Measurements from ENCODE around the gene NHSL2. TPM values are rescaled to one million over a fixed set of nuclear protein-coding genes. Genes with fewer than 3 reads are reported as not detected.

NHSL2 gene
- total RNA-seq, 1 donor from 2014 or later, result 58.1 TPM

DNA sequence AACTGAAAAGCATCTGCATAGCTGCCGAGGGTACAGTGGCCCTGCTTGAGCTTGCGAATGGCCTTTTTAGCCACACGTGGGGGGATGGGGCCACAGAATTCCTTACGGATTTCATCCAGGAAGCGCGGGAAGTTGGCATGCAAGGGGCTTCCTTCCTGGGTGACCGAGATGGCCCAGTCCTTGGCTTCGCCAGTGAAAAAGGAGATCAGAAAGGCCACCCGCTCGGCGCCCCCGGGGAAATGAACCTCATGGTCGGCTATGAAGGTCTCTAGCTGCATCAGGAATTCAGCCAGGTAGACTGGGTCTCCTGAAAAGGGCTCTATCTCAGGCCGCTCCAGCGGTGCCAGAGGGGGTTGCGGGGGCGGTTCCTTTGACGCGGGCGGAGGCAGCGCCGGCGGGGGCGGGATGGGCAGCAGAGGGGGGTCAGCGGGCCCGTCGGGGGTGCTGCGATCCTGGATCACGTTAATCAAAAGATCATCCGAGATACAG is 220.2 kb downstream of the NHSL2 start:
- TF ChIP-seq CTCF (IDR thresholded peaks at IDR 0.05), result no peak

GRCh38 chrX:72131317-72132294 is 221.0 kb downstream of the NHSL2 start, which contains the start of gene RTL5:
Gene RTL5, minus strand, starts transcription at chrX:72131915.
- no peaks in the 10 kb centered on the region for H3K36me3 ChIP-seq
- no peaks in the 10 kb centered on the region for H3K4me1 ChIP-seq
- intact Hi-C loops (cut with DNase I), result loop anchor here (1.0 to 5.0 kb wide), 3 partner anchors 50 to 146 kb away; partner anchors contain the start of genes PIN4 and RPS4X
- no peaks in the 10 kb centered on the region for H3K27me3 ChIP-seq
- H3K9me3 ChIP-seq, result no peaks in the 10 kb centered on the region
- H3K4me3 ChIP-seq, result peak within 1 kb of the TSS; percentile 47 to 61
- peak within 1 kb of the TSS; percentile 44 to 76 for H3K27ac ChIP-seq
- DNase-seq (ENCODE audit: low spot score in 2 of 2), result peak; percentile 69 to 95
- peak in 1 of 3 experiments; percentile 9 for TF ChIP-seq CTCF (IDR thresholded peaks at IDR 0.05)

More for the DNA sequence above, 220.2 kb downstream of the NHSL2 start:
- no peaks in the 10 kb centered on the region for H3K27me3 ChIP-seq
- intact Hi-C loops (cut with DNase I), result loop anchor here (1.0 to 5.0 kb wide), 2 partner anchors 113 to 146 kb away; partner anchors contain the start of gene RPS4X
- no peaks in the 10 kb centered on the region for H3K36me3 ChIP-seq
- peak overlapping the region; percentile 44 to 76 for H3K27ac ChIP-seq
- H3K4me1 ChIP-seq, result peaks cover 4% of the 10 kb centered on the region in 2 donors
- DNase-seq (ENCODE audit: low spot score in 2 of 2), result no peak
- peak overlapping the region; percentile 47 to 61 for H3K4me3 ChIP-seq
- no peaks in the 10 kb centered on the region for H3K9me3 ChIP-seq

DNA sequence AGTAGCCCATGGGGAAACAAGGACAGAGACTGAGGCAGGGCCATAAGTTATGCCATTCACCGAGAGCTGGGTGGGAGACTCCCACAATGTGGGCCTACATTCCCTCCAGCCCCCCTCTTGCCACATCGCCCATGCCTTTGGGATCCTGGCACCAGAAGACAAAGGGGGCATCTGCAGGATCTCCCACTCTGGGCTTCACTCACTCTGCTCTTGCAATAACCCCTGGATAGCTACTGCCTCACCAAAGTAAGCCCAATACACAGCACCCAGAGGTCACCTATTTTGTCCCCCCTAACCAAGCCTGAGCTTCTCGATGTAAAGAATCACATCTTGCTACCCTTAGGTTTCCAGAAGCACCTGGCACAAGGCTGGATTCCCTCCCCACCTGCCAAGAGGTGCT is 221.8 kb downstream of the NHSL2 start:
- Histone ChIP-seq H3K9me3 (no peaks in the 10 kb centered on the region), H3K27ac (peak overlapping the region; percentile 44 to 76), H3K4me3 (peak overlapping the region; percentile 47 to 61), H3K27me3 (no peaks in the 10 kb centered on the region), H3K4me1 (no peaks in the 10 kb centered on the region), H3K36me3 (no peaks in the 10 kb centered on the region)
- no peak for TF ChIP-seq CTCF (IDR thresholded peaks at IDR 0.05)
- intact Hi-C loops (cut with DNase I), result loop anchor here (1.0 to 5.0 kb wide), 2 partner anchors 49 to 145 kb away; partner anchors contain the start of genes PIN4 and RPS4X
- no peak for DNase-seq (ENCODE audit: low spot score in 2 of 2)

GRCh38 chrX:72133851-72134546 is 223.4 kb downstream of the NHSL2 start:
- H3K4me3 ChIP-seq, result no peak overlapping the region
- no peak for DNase-seq (ENCODE audit: low spot score in 2 of 2)
- intact Hi-C loops (cut with DNase I), result loop anchor here (5.0 kb wide), 1 partner anchor 143 kb away; the partner anchor contains the start of gene RPS4X
- H3K27ac ChIP-seq, result no peak overlapping the region
- H3K4me1 ChIP-seq, result no peaks in the 10 kb centered on the region
- H3K9me3 ChIP-seq, result no peaks in the 10 kb centered on the region
- peaks cover 0 to 5% of the 10 kb centered on the region in 2 donors for H3K36me3 ChIP-seq
- no peaks in the 10 kb centered on the region for H3K27me3 ChIP-seq
- TF ChIP-seq CTCF (IDR thresholded peaks at IDR 0.05), result no peak

DNA sequence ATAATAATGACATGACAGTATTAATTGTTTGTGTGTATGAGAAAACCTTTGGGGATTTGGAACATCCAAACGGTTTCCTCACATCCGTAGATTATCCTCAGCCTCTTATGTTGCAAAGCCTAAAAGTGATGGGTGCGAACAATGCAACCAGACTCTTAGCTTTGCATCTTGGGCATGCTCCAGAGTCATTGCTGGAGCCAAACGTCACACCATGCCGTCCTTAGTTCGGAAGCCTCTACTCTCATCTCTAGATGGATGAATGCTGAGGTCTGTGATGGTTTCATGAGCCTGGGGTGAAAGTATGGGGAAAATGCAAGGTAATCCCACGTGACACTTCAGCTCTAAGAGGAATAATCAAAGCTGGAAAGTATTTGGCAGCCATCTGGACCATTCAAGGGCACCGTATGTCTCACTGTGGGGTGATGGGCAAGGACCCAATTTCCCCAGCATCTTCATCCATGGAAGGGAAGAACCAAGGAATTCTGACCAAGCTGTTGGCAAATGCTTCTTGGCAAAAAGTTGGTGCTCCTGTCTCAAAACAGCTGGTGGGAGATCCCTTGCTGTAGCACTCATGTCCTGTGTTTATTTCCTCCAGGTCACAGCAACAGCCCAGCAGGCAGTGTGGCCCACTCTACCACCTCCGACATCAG is 227.3 kb downstream of the NHSL2 start:
- Histone ChIP-seq H3K36me3 (peaks cover 0 to 20% of the 10 kb centered on the region in 2 donors), H3K27me3 (no peaks in the 10 kb centered on the region), H3K4me3 (no peak overlapping the region), H3K27ac (no peak overlapping the region), H3K9me3 (no peaks in the 10 kb centered on the region), H3K4me1 (no peaks in the 10 kb centered on the region)
- intact Hi-C loops (cut with DNase I), result no loop called here
- DNase-seq (ENCODE audit: low spot score in 2 of 2), result no peak
- no peak for TF ChIP-seq CTCF (IDR thresholded peaks at IDR 0.05)
